K562 (cell line): Measurements from ENCODE around the gene PACC1. TPM values are rescaled to one million over a fixed set of nuclear protein-coding genes. Genes with fewer than 3 reads are reported as not detected.
A peak's percentile ranks its signal among the peaks of the same experiment; 100 is the strongest.

ENCODE experiments used
- ATAC-seq: fragments of 200-7000 bp; cut with Tn5 transposase; 3 replicates; pipeline ENCODE4 v1.9.1; 2020; ENCODE audit warnings: moderate library complexity
- Bru-seq: library from RNA; stranded (reverse); fragments of 400-500 nt; gene quantifications from one replicate; lab custom pipeline; 2021; lab: Mats Ljungman, UMichigan
- BruChase-seq, 2 experiments: library from RNA; stranded (reverse); fragments of 400-500 nt; gene quantifications; one replicate each; lab custom pipeline; 2021; lab: Mats Ljungman, UMichigan
- BruUV-seq: library from RNA; stranded (reverse); fragments of 400-500 nt; replicated peaks from 2 replicates; lab custom pipeline; 2021; lab: Mats Ljungman, UMichigan
- CTCF ChIA-PET: fragments of 300-600 bp; formaldehyde crosslinking; extraction: SDS; loops from one replicate; lab custom pipeline; 2021; ENCODE audit warnings: low intra/inter-chr PET ratio; lab: Yijun Ruan, JAX
- POLR2A ChIA-PET: fragments of 300-600, 350-650 bp; sonication (Branson Sonifier 250); formaldehyde crosslinking; extraction: SDS; loops from one replicate; lab custom pipeline; 2021; ENCODE audit warnings: antibody characterized with exemption, inconsistent platforms; lab: Yijun Ruan, JAX
- DNase-seq, 4 experiments: peaks; one replicate each; pipeline versions ENCODE4 v3.0.0 to v3.0.0-alpha.2; 2011 to 2018; ENCODE audit warnings: low spot score in 3 of 4, mixed read lengths in 3 of 4; ENCODE audit errors: extremely low read depth in 1 of 4
- FAIRE-seq: peaks from 2 replicates; lab custom pipeline; 2011; peaks lifted over from hg19 to GRCh38; lab: Jason Lieb, UNC
- H2AFZ ChIP-seq: 2 replicates; pipeline ENCODE4 v1.6.0; 2011; ENCODE audit warnings: low read depth, low read length, control low read depth, inconsistent platforms
- H3K27ac ChIP-seq: fragments of 200-600 bp; 3 replicates; pipeline ENCODE4 v1.8.0; 2011; ENCODE audit warnings: low read depth, mild to moderate bottlenecking, control low read depth, inconsistent platforms, low read length, moderate library complexity, mixed read lengths; ENCODE audit errors: extremely low read depth
- H3K27me3 ChIP-seq, 2 experiments: fragments of 300-600 bp in 1 of 2; 2 replicates in 1 of 2; 3 replicates in 1 of 2; pipeline versions ENCODE4 v1.6.0 to v1.8.0; 2011; ENCODE audit warnings: inconsistent platforms in 2 of 2, low read length in 2 of 2, mild to moderate bottlenecking in 1 of 2, mixed read lengths in 1 of 2, moderate library complexity in 1 of 2; ENCODE audit not compliant: control insufficient read depth in 2 of 2, insufficient read depth in 2 of 2
- H3K36me3 ChIP-seq: fragments of 300-600 bp; 3 replicates; pipeline ENCODE4 v1.8.0; 2011; ENCODE audit warnings: mild to moderate bottlenecking, low read length, inconsistent platforms; ENCODE audit not compliant: control insufficient read depth, insufficient read depth
- H3K4me1 ChIP-seq, 2 experiments: fragments of 200-600 bp in 1 of 2; replicated peaks in 1 of 2; 2 replicates in 1 of 2; 3 replicates in 1 of 2; pipeline versions ENCODE4 v1.5.1 to v1.8.0; 2011; ENCODE audit warnings: inconsistent platforms in 2 of 2, low read length in 2 of 2, mild to moderate bottlenecking in 1 of 2, mixed read lengths in 1 of 2, moderate library complexity in 1 of 2; ENCODE audit not compliant: control insufficient read depth in 2 of 2, insufficient read depth in 2 of 2
- H3K4me2 ChIP-seq: 2 replicates; pipeline ENCODE4 v1.6.1; 2011; ENCODE audit warnings: low read length, control low read depth, inconsistent platforms, mixed read lengths; ENCODE audit not compliant: insufficient read depth
- H3K4me3 ChIP-seq: fragments of 200-600 bp; sonication (generic), shearing (Covaris generic); 2 replicates; pipeline ENCODE4 v1.5.1; 2016; ENCODE audit warnings: control low read depth, inconsistent platforms
- H3K79me2 ChIP-seq: fragments of 200-600 bp; 3 replicates; pipeline ENCODE4 v1.8.0; 2011; ENCODE audit warnings: low read length, inconsistent platforms; ENCODE audit not compliant: control insufficient read depth, insufficient read depth
- H3K9ac ChIP-seq, 2 experiments: 2 replicates each; pipeline versions ENCODE4 v1.6.0 to v1.6.1; 2011; ENCODE audit warnings: low read depth in 2 of 2, low read length in 2 of 2, control low read depth in 1 of 2, inconsistent platforms in 1 of 2, mild to moderate bottlenecking in 1 of 2, mixed read lengths in 1 of 2; ENCODE audit not compliant: insufficient read depth in 1 of 2
- H3K9me1 ChIP-seq: one replicate; pipeline ENCODE4 v1.6.0; 2011; ENCODE audit warnings: inconsistent platforms, mild to moderate bottlenecking, low read length, moderate library complexity; ENCODE audit not compliant: control insufficient read depth, insufficient read depth
- H3K9me3 ChIP-seq: replicated peaks from 2 replicates; pipeline ENCODE4 v1.5.1; 2011; ENCODE audit warnings: low read depth, low read length, inconsistent platforms; ENCODE audit not compliant: control insufficient read depth, insufficient read depth
- H4K20me1 ChIP-seq: replicated peaks from 2 replicates; pipeline ENCODE4 v1.6.1; 2011; ENCODE audit warnings: low read length, inconsistent platforms, mixed read lengths; ENCODE audit not compliant: control insufficient read depth, insufficient read depth
- DNMT1 ChIP-seq: fragments of 450-650 bp; IDR thresholded peaks from 2 replicates; pipeline ENCODE4 v1.6.1; 2016; ENCODE audit warnings: antibody characterized with exemption, mild to moderate bottlenecking
- ETV5 ChIP-seq: sonication (generic); formaldehyde crosslinking; IDR thresholded peaks from 2 replicates; pipeline ENCODE4 v1.4.0; 2020; ENCODE audit warnings: low read depth, mild to moderate bottlenecking, missing genetic modification reagents
- ETV6 ChIP-seq, 3 experiments: fragments of 150-350 bp in 1 of 3; sonication (generic) in 1 of 3; formaldehyde crosslinking in 1 of 3; IDR thresholded peaks; 2 replicates each; pipeline versions ENCODE4 v1.6.1 to v1.8.0; 2014 to 2022; ENCODE audit warnings: borderline replicate concordance in 2 of 3, low read depth in 2 of 3, antibody characterized with exemption in 1 of 3, low read length in 1 of 3, mild to moderate bottlenecking in 1 of 3, missing genetic modification reagents in 1 of 3
- FIP1L1 ChIP-seq: fragments of 200-400 bp; formaldehyde crosslinking; IDR thresholded peaks from 2 replicates; pipeline ENCODE4 v1.6.1; 2018; ENCODE audit warnings: mild to moderate bottlenecking, low read depth, low read length; ENCODE audit not compliant: poor library complexity, severe bottlenecking
- FOXK1 ChIP-seq: sonication (generic); formaldehyde crosslinking; IDR thresholded peaks from 2 replicates; pipeline ENCODE4 v1.8.0; 2022; ENCODE audit warnings: missing genetic modification reagents, mild to moderate bottlenecking, borderline replicate concordance
- HCFC1 ChIP-seq: IDR thresholded peaks from 2 replicates; pipeline ENCODE4 v1.6.1; 2012; ENCODE audit warnings: low read depth, low read length, improper control_type of control experiment
- HDAC1 ChIP-seq, 2 experiments: fragments of 450-650 bp; IDR thresholded peaks; 2 replicates each; pipeline ENCODE4 v1.6.1; 2016 to 2017; ENCODE audit warnings: inconsistent platforms in 1 of 2, mild to moderate bottlenecking in 1 of 2, moderate library complexity in 1 of 2
- HMGN3 ChIP-seq: IDR thresholded peaks from 2 replicates; pipeline ENCODE4 v1.6.1; 2011; ENCODE audit warnings: borderline replicate concordance, low read depth, mild to moderate bottlenecking, mixed read lengths, low read length; ENCODE audit not compliant: insufficient read length; ENCODE audit errors: extremely low read depth
- JUND ChIP-seq, 2 experiments: IDR thresholded peaks; 2 replicates in 1 of 2; 3 replicates in 1 of 2; pipeline ENCODE4 v1.6.1; 2011; ENCODE audit warnings: borderline replicate concordance in 2 of 2, low read depth in 2 of 2, low read length in 2 of 2, improper control_type of control experiment in 1 of 2, missing biosample characterization in 1 of 2, missing genetic modification characterization in 1 of 2, missing genetic modification reagents in 1 of 2
- MYNN ChIP-seq, 2 experiments: sonication (generic); formaldehyde crosslinking in 1 of 2; IDR thresholded peaks; 2 replicates each; pipeline versions ENCODE4 v1.5.0 to v1.6.1; 2016 to 2020; ENCODE audit warnings: antibody characterized with exemption in 1 of 2, missing genetic modification reagents in 1 of 2
- POLR2AphosphoS5 ChIP-seq: IDR thresholded peaks from 2 replicates; pipeline ENCODE4 v1.6.1; 2011; ENCODE audit warnings: mild to moderate bottlenecking, low read depth, low read length, moderate library complexity; ENCODE audit not compliant: control insufficient read depth, insufficient read depth
- RAD51 ChIP-seq: fragments of 450-650 bp; IDR thresholded peaks from 2 replicates; pipeline ENCODE4 v1.7.1; 2016; ENCODE audit warnings: low read depth, mild to moderate bottlenecking, borderline replicate concordance
- RB1 ChIP-seq: fragments of 450-650 bp; IDR thresholded peaks from 2 replicates; pipeline ENCODE4 v1.6.1; 2017; ENCODE audit warnings: low read depth, mild to moderate bottlenecking
- WGBS: fragments of 100-300 bp; shearing (Covaris generic); methylation state at CpG from one replicate; pipeline ENCODE4 v1.1.6; 2016; ENCODE audit warnings: low coverage, mixed read lengths; ENCODE audit not compliant: insufficient coverage; ENCODE audit errors: missing lambda C conversion rate; 5-methylcytosine and 5-hydroxymethylcytosine counted together
- in situ Hi-C: fragments of 300-500 bp; cut with MboI; formaldehyde crosslinking; loops from 4 replicates; pipeline ENCODE4 v1.15.0; 2018; ENCODE audit warnings: inconsistent platforms, mixed read lengths
- intact Hi-C: fragments of 100-400 bp; cut with micrococcal nuclease; formaldehyde crosslinking; loops from 2 replicates; pipeline ENCODE4 v1.14.2; 2022
- long read RNA-seq, 3 experiments: library from polyadenylated mRNA in 2 of 3; library from RNA in 1 of 3; unstranded in 2 of 3; stranded (forward) in 1 of 3; transcript quantifications; one replicate each; pipeline ENCODE4 v2.0.0, GENCODE V29; 2019 to 2022
- polyA minus RNA-seq, 3 experiments: library from RNA; depleted of rRNA, polyadenylated mRNA; stranded (reverse); fragments of >200 nt; gene quantifications; 2 replicates each; pipeline ENCODE4 v1.2.3, GENCODE V29; 2011
- polyA plus RNA-seq, 8 experiments: library from polyadenylated mRNA; depleted of rRNA in 4 of 8; stranded (reverse) in 5 of 8; unstranded in 3 of 8; fragments of >200 nt; fragmentation: Nextera tagmentation in 2 of 8; fragmentation: Illumina TruSeq in 1 of 8; extraction: Ambion mirVana in 2 of 8; extraction: Trizol in 1 of 8; gene quantifications; 2 replicates each; pipeline versions ENCODE4 v1.2.1 to v1.2.3, GENCODE V29; 2011 to 2014; ENCODE audit warnings: inconsistent platforms in 1 of 8, missing spikeins in 1 of 8
- total RNA-seq, 7 experiments: library from RNA; depleted of rRNA in 6 of 7; stranded (reverse); fragments of >200 nt in 6 of 7; fragmentation: Illumina TruSeq in 2 of 7; extraction: Trizol in 2 of 7; gene quantifications; 2 replicates each; pipeline versions ENCODE4 v1.2.1 to v1.2.3, GENCODE V29; 2011 to 2021; ENCODE audit warnings: low replicate concordance in 1 of 7

The PACC1 gene
- total RNA-seq (2011; cell fraction: chromatin; rRNA removed; ENCODE audit: low replicate concordance) = 20.1 and 37.7 TPM in 2 replicates
- 34.2 and 37.6 TPM in 2 replicates for total RNA-seq (2011; cell fraction: nucleolus; rRNA removed)
- total RNA-seq (2011; cell fraction: nucleoplasm; rRNA removed) = 23.3 and 27.4 TPM in 2 replicates
- total RNA-seq (2014; rRNA removed) (10.2 and 19.9 TPM in 2 replicates), total RNA-seq (2014; rRNA removed; fragmentation: Illumina TruSeq; extraction: Trizol) (17.7 and 19.3 TPM in 2 replicates), total RNA-seq (2015; rRNA removed; fragmentation: Illumina TruSeq; extraction: Trizol) (16.4 and 17.9 TPM in 2 replicates), total RNA-seq (2021) (14.7 and 18.1 TPM in 2 replicates), polyA plus RNA-seq (2011; rRNA removed) (17.3 and 22.0 TPM in 2 replicates), polyA plus RNA-seq (2014; fragmentation: Illumina TruSeq; extraction: Trizol) (13.1 and 14.9 TPM in 2 replicates), polyA plus RNA-seq (2014; fragmentation: Nextera tagmentation; extraction: Ambion mirVana) (10 to 100 TPM in 1 of 2 experiments, 1 to 10 TPM in 1; 7.1 to 10.6 TPM), polyA plus RNA-seq (2014; rRNA removed) (14.3 and 15.3 TPM in 2 replicates), polyA minus RNA-seq (2011; rRNA and poly(A)+ RNA removed) (21.0 and 27.3 TPM in 2 replicates), Bru-seq, nascent RNA (percentile 77 among the genes with signal in this experiment), BruChase-seq, experiment 1, labeled RNA remaining after a 2-hour chase (percentile 70 among the genes with signal in this experiment), BruChase-seq, experiment 2, labeled RNA remaining after a 6-hour chase (percentile 69 among the genes with signal in this experiment)
- 23.6 and 25.5 TPM in 2 replicates for polyA plus RNA-seq (2011; cell fraction: cytosol; rRNA removed)
- 22.9 and 24.1 TPM in 2 replicates for polyA plus RNA-seq (2011; cell fraction: nucleus; rRNA removed)
- 7.3 and 12.3 TPM in 2 replicates for polyA plus RNA-seq (2012)
- 19.5 and 19.6 TPM in 2 replicates for polyA minus RNA-seq (2011; cell fraction: cytosol; rRNA and poly(A)+ RNA removed)
- 23.6 and 30.5 TPM in 2 replicates for polyA minus RNA-seq (2011; cell fraction: nucleus; rRNA and poly(A)+ RNA removed)
- long read RNA-seq, experiment 1, transcript TMEM206-201 (8 exons, 2,475 nt) = major isoform, 39 of 71 reads
- long read RNA-seq, experiment 1, partial matches to known transcripts = 7 of 71 reads
- long read RNA-seq, experiment 1, other reads (novel, unspliced or antisense) = 25 of 71 reads
- long read RNA-seq, experiment 2, transcript TMEM206-201 (8 exons, 2,475 nt) = major isoform, 11 of 19 reads
- long read RNA-seq, experiment 2, partial matches to known transcripts = 1 of 19 reads
- long read RNA-seq, experiment 2, other reads (novel, unspliced or antisense) = 7 of 19 reads
- long read RNA-seq, experiment 3, transcript TMEM206-201 (8 exons, 2,475 nt) = major isoform, 17 of 27 reads
- long read RNA-seq, experiment 3, partial matches to known transcripts = 2 of 27 reads
- long read RNA-seq, experiment 3, other reads (novel, unspliced or antisense) = 8 of 27 reads

DNA sequence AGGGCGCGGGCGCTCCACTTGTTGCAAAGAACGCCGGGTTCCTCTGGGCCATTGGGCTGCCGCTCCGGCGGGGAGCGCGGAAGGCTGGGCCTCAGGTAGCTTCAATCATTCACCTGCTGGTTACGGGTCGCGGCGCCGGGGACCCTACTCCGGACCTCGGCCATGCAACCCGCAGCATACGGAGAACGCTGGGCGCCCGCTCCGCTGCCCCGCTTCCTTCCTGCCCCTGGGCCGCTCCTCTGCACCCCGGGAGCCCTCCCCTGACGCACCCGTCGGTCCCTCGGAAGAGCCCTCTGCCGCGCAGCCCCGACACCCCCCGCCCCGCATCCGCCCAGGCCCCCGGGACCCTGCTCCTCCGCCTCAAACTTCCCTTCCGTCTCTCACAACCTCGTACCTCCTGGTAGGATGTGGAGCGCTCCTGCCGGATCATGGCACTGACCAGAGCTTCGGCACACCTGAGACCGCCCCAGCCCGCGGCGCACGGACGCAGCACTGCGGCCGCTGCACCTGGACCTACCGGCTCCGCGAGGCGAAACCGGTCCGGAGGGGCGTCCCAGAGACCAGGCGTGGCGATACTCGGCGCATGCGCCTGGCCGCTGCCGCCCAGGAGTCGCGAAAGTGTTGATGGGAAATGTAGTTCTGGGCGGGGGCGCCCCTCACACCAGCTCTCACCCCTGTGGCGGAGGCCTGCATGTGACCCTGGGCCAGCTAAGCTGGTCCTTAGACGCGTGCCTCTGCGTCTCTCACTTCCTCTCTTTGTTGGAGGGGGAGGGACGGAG lies at the start of gene PACC1:
Gene PACC1, minus strand, starts transcription at position 559 of the 779 bp plus-strand sequence. Its CDS starts 129 bp downstream, at position 430.
- H4K20me1 ChIP-seq = peaks cover 9% of the 10 kb centered on the region
- H3K4me1 ChIP-seq = peaks cover 23 to 35% of the 10 kb centered on the region in 2 experiments
- peak within 1 kb of the TSS; percentile 72 for H3K4me3 ChIP-seq
- intact Hi-C loops = loop anchor here (2.0 kb wide), 1 partner anchor 18 kb away; the partner anchor contains the start of gene NENF
- H3K27me3 ChIP-seq = no peaks in the 10 kb centered on the region
- FAIRE-seq = peak; percentile 96
- peak within 1 kb of the TSS; percentile 86 for H2AFZ ChIP-seq
- ChIA-PET CTCF (interaction anchor here (0.7 kb wide), 1 partner anchor 18 kb away, joined by 3 read pairs; no protein-coding TSS in a partner anchor), POLR2A (interaction anchor here (0.6 to 1.0 kb wide), 7 partner anchors 11 to 236 kb away, joined by 3 to 5 read pairs (median 3); partner anchors contain the start of gene NENF)
- peak within 1 kb of the TSS; percentile 89 for H3K4me2 ChIP-seq
- H3K79me2 ChIP-seq = peaks cover 14% of the 10 kb centered on the region
- H3K9me3 ChIP-seq = no peaks in the 10 kb centered on the region
- H3K36me3 ChIP-seq = peaks cover 29% of the 10 kb centered on the region; the same call in 2 of the 3 replicates
- H3K9me1 ChIP-seq = no peaks in the 10 kb centered on the region
- H3K27ac ChIP-seq = peak within 1 kb of the TSS; percentile 63
- BruUV-seq = no TSS peak
- DNase-seq = peak; percentile 99 to 100 (median 99)
- in situ Hi-C loops = no loop called here
- 1% methylated on average over 64 of the region's 74 CpGs for WGBS
- peak within 1 kb of the TSS; percentile 54 to 91 for H3K9ac ChIP-seq
- ATAC-seq = peak; percentile 97
- TF ChIP-seq HCFC1 (peak; percentile 97), ETV6 (IDR thresholded peaks at IDR 0.05; ENCODE audit: borderline replicate concordance in 1 of 2, low read depth in 2 of 2, low read length in 1 of 2) (peak in 1 of 2 experiments; percentile 31; a peak in 1 of 4 replicates), ETV6 (CRISPR knock-in tag; IDR thresholded peaks at IDR 0.05; ENCODE audit: borderline replicate concordance) (no peak), ETV5 (CRISPR knock-in tag) (peak; percentile 82), RB1 (peak; percentile 78; the same call in 1 of the 2 replicates), FIP1L1 (peak; percentile 36), RAD51 (peak; percentile 89), MYNN (IDR thresholded peaks at IDR 0.05) (0 out of 2 replicates have a peak, but pooled peaks have one; percentile 16), MYNN (CRISPR knock-in tag; IDR thresholded peaks at IDR 0.05) (no peak), FOXK1 (CRISPR knock-in tag) (no peak), JUND (IDR thresholded peaks at IDR 0.05; ENCODE audit: borderline replicate concordance, low read depth, low read length) (peak; percentile 63; the same call in 1 of the 2 replicates), JUND (tag; IDR thresholded peaks at IDR 0.05; ENCODE audit: borderline replicate concordance, low read depth, low read length) (peak; percentile 25; the same call in 1 of the 3 replicates), DNMT1 (no peak), HDAC1 (IDR thresholded peaks at IDR 0.05) (peak in 1 of 2 experiments; percentile 69; a peak in 2 of 4 replicates), POLR2AphosphoS5 (peak; percentile 55; the same call in 1 of the 2 replicates), HMGN3 (peak; percentile 75)
